Osteocyte (in vitro differentiated cells): Measurements from ENCODE around the gene ZNF660. TPM values are rescaled to one million over a fixed set of nuclear protein-coding genes. Genes with fewer than 3 reads are reported as not detected.
"Not testable (repeated sequence)": the region's sequence is repeated elsewhere in the genome, so short reads cannot be mapped to it uniquely, and the experiment has no call there.

Source experiments
- DNase-seq: peaks from one replicate; pipeline ENCODE4 v3.0.0; 2021; ENCODE audit warnings: mixed read lengths; ENCODE audit not compliant: unreplicated experiment; ENCODE audit errors: extremely low spot score
- H3K27ac Mint-ChIP-seq: one replicate; pipeline ENCODE4 v1.8.0; 2021; ENCODE audit warnings: mild to moderate bottlenecking, mixed read lengths; ENCODE audit not compliant: unreplicated experiment
- H3K27me3 Mint-ChIP-seq: one replicate; pipeline ENCODE4 v1.8.0; 2021; ENCODE audit warnings: mixed read lengths; ENCODE audit not compliant: unreplicated experiment
- H3K36me3 Mint-ChIP-seq: one replicate; pipeline ENCODE4 v1.8.0; 2021; ENCODE audit warnings: mixed read lengths; ENCODE audit not compliant: unreplicated experiment
- H3K4me1 Mint-ChIP-seq: one replicate; pipeline ENCODE4 v1.8.0; 2021; ENCODE audit warnings: mixed read lengths; ENCODE audit not compliant: unreplicated experiment
- H3K4me3 Mint-ChIP-seq: one replicate; pipeline ENCODE4 v1.8.0; 2021; ENCODE audit warnings: mild to moderate bottlenecking, moderate library complexity, mixed read lengths; ENCODE audit not compliant: unreplicated experiment
- H3K9me3 Mint-ChIP-seq: one replicate; pipeline ENCODE4 v1.8.0; 2021; ENCODE audit warnings: mixed read lengths; ENCODE audit not compliant: unreplicated experiment
- total RNA-seq: library from RNA; stranded (reverse); gene quantifications from 2 replicates; pipeline ENCODE4 v1.2.1, GENCODE V29; 2021
- TF ChIP-seq, protein P1 (sequence below): fragments of 200-600 bp; sonication (generic); IDR thresholded peaks from 2 replicates; pipeline ENCODE4 v1.5.0; 2021; ENCODE audit warnings: antibody characterized with exemption, mild to moderate bottlenecking, moderate library complexity

Gene ZNF660
- total RNA-seq, 1 donor from 2014 or later = 6.7 TPM

DNA sequence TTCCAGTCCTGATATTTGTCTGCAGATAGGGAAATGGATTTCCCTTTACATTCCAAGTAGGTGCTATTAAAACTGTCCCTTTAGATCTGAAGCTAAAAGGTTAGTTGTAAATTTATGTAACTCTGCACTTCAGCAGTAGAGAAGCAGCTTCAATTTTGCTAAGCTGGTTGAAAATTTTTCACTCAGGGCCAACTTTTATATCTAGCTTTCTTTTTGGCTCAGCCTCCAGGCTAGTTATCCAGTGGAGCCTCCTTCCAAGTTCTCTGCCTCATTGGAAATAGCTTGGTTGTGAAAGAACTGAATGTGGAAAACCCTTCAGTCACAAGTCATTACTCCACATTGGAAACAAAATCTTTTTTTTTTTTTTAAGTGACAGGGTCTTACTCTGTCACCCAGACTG, 8.2 kb upstream of the ZNF660 start:
- Mint-ChIP-seq H3K4me1 (no peaks in the 10 kb centered on the region), H3K27me3 (no peaks in the 10 kb centered on the region), H3K4me3 (no peak overlapping the region), H3K36me3 (peaks cover 23% of the 10 kb centered on the region), H3K9me3 (peaks cover 15% of the 10 kb centered on the region), H3K27ac (no peak overlapping the region)
- DNase-seq = no peak
- TF ChIP-seq, protein P1, sequence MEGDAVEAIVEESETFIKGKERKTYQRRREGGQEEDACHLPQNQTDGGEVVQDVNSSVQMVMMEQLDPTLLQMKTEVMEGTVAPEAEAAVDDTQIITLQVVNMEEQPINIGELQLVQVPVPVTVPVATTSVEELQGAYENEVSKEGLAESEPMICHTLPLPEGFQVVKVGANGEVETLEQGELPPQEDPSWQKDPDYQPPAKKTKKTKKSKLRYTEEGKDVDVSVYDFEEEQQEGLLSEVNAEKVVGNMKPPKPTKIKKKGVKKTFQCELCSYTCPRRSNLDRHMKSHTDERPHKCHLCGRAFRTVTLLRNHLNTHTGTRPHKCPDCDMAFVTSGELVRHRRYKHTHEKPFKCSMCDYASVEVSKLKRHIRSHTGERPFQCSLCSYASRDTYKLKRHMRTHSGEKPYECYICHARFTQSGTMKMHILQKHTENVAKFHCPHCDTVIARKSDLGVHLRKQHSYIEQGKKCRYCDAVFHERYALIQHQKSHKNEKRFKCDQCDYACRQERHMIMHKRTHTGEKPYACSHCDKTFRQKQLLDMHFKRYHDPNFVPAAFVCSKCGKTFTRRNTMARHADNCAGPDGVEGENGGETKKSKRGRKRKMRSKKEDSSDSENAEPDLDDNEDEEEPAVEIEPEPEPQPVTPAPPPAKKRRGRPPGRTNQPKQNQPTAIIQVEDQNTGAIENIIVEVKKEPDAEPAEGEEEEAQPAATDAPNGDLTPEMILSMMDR = no peak

DNA sequence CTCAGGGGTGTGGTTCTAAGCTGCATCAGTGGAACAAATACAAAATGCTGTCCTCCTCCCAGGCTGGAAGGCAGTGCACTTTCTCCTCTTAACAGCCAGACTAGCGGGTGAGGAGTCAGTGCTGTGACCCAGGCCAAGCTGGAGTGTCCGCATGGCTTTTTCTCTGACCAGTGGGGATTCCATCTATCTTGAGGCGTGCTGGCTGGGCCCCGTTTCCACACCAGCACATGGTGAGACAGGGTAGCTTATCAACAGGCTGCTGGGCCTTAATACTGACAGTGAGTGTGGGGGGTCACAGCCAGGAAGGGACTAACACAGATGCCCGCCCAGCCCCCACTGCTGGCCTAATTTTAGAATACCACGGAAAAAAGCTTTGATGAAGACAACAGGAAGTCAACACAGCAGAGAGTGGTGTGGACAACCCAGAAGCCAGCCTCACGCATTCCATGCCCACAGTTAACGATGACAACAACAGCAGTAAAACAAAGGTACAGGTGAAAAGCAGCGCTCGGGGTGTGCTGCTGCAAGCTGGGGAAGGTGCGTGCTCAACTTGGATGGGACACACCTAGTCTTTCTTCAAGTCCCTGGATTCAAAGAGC, 7.3 kb upstream of the ZNF660 start:
- H3K4me1 Mint-ChIP-seq, H3K27ac Mint-ChIP-seq, DNase-seq, H3K27me3 Mint-ChIP-seq, H3K9me3 Mint-ChIP-seq, H3K4me3 Mint-ChIP-seq: not testable (repeated sequence)
- H3K36me3 Mint-ChIP-seq = peaks cover 17% of the 10 kb centered on the region

DNA sequence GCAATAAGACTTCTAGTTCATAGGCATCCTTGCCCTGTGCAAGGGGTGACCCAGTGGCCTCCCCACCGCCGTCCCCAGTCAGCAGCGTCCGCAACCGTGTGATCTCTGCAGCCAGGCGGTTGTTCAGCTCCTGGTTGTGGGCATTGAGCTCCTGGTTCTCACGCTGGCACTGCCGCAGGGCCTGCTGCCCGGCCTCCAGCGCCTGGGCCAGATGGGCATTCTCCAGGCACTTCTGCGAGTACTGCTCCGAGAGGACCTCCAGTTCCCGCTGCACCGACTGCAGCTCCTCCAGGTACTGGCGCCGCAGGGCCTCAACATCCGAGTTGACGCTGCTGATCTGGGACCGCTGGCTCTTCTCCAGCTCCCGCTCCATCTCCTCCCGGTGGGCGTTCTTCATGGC, 6.4 kb upstream of the ZNF660 start:
- not testable (repeated sequence) for H3K4me1 Mint-ChIP-seq, H3K27ac Mint-ChIP-seq, H3K27me3 Mint-ChIP-seq, H3K4me3 Mint-ChIP-seq, DNase-seq, H3K9me3 Mint-ChIP-seq
- peaks cover 12% of the 10 kb centered on the region for H3K36me3 Mint-ChIP-seq

DNA sequence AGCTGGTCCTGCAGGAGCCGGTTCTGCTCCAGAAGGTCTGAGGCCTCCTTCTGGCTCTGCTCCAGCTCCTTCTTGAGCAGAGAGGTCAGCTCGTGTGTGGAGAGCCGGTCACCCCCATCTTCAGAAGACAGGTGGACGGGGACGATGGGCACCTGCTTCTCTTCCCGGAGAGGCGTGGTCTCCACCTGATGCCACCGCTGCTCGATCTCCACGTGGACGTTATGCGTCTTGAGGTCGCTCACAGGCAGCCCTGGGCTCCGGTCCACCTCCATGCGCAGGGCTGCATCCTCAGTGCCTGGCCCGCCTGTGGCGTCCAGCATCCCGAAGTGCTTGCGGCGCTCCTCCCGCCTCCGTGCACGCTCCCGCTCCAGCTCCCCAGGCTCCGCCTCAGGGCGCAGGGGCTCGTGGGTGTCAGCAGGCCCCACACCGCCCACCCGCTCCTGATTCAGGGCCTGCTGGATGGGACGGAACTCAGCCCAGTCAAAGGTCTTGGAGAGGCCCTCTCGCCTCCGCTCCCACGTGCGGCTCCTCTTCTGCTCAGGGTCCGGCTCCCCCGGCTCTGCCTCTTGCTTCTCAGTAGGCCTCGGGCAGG, 5.7 kb upstream of the ZNF660 start:
- H3K4me3 Mint-ChIP-seq, H3K27me3 Mint-ChIP-seq, DNase-seq, H3K4me1 Mint-ChIP-seq, H3K9me3 Mint-ChIP-seq, H3K27ac Mint-ChIP-seq: not testable (repeated sequence)
- H3K36me3 Mint-ChIP-seq = peaks cover 12% of the 10 kb centered on the region

DNA sequence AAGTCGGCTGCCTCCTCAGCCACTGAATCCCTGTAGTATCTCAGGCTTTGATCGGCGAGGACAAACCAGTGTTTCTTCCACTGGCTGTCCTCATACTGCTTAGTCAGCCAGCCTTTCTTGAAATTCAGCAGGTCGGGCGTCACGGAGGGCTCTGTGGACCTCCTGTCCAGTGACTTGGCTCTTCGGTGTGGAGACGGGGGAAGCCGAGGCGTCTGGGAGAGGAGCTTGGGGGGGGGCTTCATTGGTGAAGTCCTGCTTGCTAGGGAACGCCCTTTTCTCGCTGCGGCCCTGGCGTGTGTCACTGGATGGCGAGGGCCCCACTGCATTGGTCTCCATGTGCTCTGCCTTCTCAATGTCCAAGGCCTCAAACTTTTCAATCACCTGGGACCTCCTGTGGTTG, 5.0 kb upstream of the ZNF660 start:
- not testable (repeated sequence) for H3K9me3 Mint-ChIP-seq, H3K4me3 Mint-ChIP-seq, H3K36me3 Mint-ChIP-seq, H3K4me1 Mint-ChIP-seq, H3K27ac Mint-ChIP-seq, H3K27me3 Mint-ChIP-seq, DNase-seq

DNA sequence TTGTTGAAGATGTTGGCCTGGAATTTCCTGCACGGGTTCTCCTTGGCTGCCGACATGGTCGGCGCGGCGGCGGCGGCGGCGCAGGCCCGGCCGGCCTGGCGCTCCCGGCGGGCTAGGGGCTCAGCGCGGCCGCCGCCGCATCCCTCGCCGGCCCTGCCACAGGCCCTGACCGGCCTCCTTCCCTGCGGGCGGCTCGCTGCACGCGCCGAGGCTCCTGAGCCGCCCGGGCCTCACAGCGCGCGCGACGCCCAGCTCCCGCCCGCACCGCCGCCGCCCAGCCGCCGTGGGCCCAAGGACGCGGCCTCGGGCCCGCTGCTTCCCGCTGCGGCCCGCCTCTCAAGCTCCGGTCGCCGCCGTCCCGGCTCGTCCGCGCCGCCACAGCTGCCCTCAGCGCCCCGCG, 3.8 kb upstream of the ZNF660 start:
- not testable (repeated sequence) for H3K27me3 Mint-ChIP-seq, DNase-seq, H3K27ac Mint-ChIP-seq, H3K36me3 Mint-ChIP-seq, H3K9me3 Mint-ChIP-seq, H3K4me3 Mint-ChIP-seq
- peaks cover 15% of the 10 kb centered on the region for H3K4me1 Mint-ChIP-seq

DNA sequence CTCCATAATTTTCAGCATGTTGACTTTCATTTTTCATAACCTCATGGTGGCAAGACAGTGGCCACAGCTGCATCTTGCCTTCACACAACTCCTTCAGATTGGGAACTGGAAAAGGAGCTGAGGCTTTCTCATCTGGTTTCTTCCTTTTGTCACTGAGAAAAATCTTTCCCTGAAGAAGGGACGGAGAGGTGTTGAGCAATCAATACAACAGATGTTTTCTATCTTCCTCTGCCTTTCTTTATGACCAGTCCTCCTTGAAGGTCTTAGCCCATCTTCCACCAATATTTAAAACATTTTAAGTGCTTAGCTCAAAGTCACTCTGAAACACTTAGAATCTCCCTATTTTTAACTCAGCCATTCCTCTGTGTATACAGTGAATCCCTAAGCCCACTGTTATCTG, 11.9 kb downstream of the ZNF660 start:
- no peak for DNase-seq

More for the DNA sequence above, 11.9 kb downstream of the ZNF660 start:
- no peaks in the 10 kb centered on the region for H3K27me3 Mint-ChIP-seq
- TF ChIP-seq, protein P1 = no peak
- H3K4me1 Mint-ChIP-seq = no peaks in the 10 kb centered on the region
- H3K36me3 Mint-ChIP-seq = peaks cover 84% of the 10 kb centered on the region
- H3K4me3 Mint-ChIP-seq = no peak overlapping the region
- no peak overlapping the region for H3K27ac Mint-ChIP-seq
- peaks cover 51% of the 10 kb centered on the region for H3K9me3 Mint-ChIP-seq
